ENCODE results near the gene ANKRD44. TPM values are rescaled to one million over a fixed set of nuclear protein-coding genes. Genes with fewer than 3 reads are reported as not detected.

Gene ANKRD44
- total RNA-seq, 2 experiments from 2014 or later = 188 to 224 TPM

DNA sequence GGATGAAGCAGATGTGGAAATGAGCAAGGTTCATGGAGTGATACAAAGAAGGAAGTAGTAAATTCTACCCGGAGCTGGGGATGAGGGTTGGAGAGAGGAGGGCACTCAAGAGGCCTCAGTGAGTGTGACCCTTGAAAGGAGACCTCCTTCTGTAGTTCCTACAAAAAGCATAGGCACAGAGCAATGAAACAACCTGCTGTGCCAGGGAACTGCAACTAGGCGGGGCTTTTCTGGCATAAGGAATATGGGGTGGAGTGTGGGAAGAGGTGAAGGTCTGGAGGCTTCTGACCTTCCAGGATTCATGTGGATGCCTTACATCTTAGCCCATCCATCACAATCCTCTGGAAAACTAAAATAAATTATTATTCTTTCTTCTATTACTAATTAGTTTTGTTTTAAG lies 358.6 kb downstream of the ANKRD44 start:
- Mint-ChIP-seq H3K27me3 (ENCODE audit: low read depth) (peaks cover 3% of the 10 kb centered on the region), H3K27ac (no peak overlapping the region), H3K36me3 (ENCODE audit: low read depth) (no peaks in the 10 kb centered on the region), H3K4me1 (ENCODE audit: low read depth) (no peaks in the 10 kb centered on the region), H3K9me3 (ENCODE audit: insufficient read depth) (no peaks in the 10 kb centered on the region), H3K4me3 (no peak overlapping the region)
- ChIA-PET POLR2A (interaction anchor here (0.6 kb wide), 1 partner anchor 33 kb away, joined by 3 read pairs; no protein-coding TSS in a partner anchor), CTCF (no interaction called here)
- ATAC-seq (no peak), DNase-seq (no peak)

DNA sequence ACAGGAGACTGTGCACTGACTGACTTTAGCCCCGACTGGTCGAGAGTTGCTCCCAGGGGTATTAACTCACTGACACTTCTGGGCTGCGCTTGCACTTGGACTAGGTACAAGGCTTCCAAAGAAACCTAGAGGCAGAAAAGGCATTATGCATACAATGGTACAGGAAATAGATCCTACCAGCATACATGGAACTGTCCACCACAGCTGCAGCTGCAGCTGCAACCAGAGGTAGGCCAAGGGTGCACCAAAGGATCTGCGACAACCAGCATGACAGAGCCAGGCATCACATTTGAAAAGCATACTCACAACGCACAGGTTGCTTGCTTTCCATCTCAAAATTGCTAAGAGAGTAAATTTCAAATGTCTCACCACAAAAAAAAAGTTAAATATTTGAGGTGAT lies 361.5 kb downstream of the ANKRD44 start:
- H3K36me3 Mint-ChIP-seq (ENCODE audit: low read depth) = no peaks in the 10 kb centered on the region
- no peaks in the 10 kb centered on the region for H3K9me3 Mint-ChIP-seq (ENCODE audit: insufficient read depth)
- no peaks in the 10 kb centered on the region for H3K4me1 Mint-ChIP-seq (ENCODE audit: low read depth)
- H3K27ac Mint-ChIP-seq = no peak overlapping the region
- ChIA-PET CTCF (no interaction called here), POLR2A (interaction anchor here (1.4 kb wide), 1 partner anchor 21 kb away, joined by 3 read pairs; no protein-coding TSS in a partner anchor)
- no peak for DNase-seq
- H3K27me3 Mint-ChIP-seq (ENCODE audit: low read depth) = peaks cover 8% of the 10 kb centered on the region
- ATAC-seq = no peak
- H3K4me3 Mint-ChIP-seq = no peak overlapping the region

DNA sequence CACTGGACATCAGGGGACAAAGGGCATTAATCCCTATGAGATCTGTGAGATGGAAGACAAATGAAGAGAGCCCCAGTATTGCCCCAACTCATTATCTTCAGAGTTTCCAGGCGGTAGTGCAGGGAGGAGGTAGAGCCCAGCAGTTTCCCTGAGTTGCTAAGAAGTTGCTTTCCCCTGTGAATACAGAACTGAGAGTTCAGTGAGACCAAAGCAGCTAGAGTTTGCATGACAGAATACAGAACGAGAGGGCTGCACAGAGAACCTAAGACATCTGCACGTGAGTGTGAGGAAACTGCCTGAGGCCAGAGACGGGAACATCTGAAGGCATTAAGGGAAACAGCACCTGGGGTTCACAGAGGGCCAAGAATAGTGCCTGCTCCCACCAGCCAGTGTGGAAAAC lies 366.0 kb downstream of the ANKRD44 start:
- Mint-ChIP-seq H3K27me3 (ENCODE audit: low read depth) (peaks cover 8% of the 10 kb centered on the region), H3K4me3 (no peak overlapping the region), H3K27ac (no peak overlapping the region), H3K4me1 (ENCODE audit: low read depth) (no peaks in the 10 kb centered on the region), H3K36me3 (ENCODE audit: low read depth) (no peaks in the 10 kb centered on the region), H3K9me3 (ENCODE audit: insufficient read depth) (no peaks in the 10 kb centered on the region)
- CTCF ChIA-PET = interaction anchor here (1.9 kb wide), 1 partner anchor 43 kb away, joined by 4 read pairs; no protein-coding TSS in a partner anchor
- no peak for ATAC-seq
- no peak for DNase-seq
- POLR2A ChIA-PET = no interaction called here

DNA sequence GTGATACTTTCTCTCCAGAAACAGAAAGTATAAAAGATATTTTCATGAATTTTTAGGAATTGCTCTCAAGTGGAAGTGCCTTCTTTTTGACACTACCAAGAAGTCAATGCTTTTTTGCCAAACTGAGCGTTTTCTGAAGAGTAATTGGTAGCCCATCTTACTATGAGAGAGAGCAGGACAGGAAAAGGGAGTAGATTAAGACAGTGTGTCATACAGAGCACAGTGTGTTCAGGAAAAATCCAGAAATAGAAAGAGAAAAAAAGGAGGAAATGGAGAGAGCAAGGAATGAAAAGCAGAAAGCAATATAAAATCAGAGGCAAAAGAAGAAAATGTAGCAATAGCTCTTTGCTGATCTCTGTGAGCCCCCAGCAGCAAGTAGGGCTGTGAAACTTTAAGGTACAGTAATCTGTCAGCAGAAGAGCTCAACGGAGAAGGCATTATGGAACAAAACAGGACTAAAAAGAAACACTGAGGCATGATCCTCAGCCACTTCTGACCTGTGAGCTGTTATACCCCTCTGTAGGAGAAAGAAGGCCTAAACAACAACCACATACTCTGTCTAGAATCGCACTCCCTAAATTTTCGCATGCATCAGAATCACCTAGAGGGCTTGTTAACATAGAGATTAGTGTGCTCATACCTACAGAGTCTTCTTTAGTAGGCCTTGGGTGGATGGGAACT lies 369.0 kb downstream of the ANKRD44 start:
- ATAC-seq (no peak), DNase-seq (no peak)
- CTCF ChIA-PET = no interaction called here
- Mint-ChIP-seq H3K36me3 (ENCODE audit: low read depth) (no peaks in the 10 kb centered on the region), H3K4me3 (no peak overlapping the region), H3K27me3 (ENCODE audit: low read depth) (peaks cover 5% of the 10 kb centered on the region), H3K9me3 (ENCODE audit: insufficient read depth) (no peaks in the 10 kb centered on the region), H3K27ac (no peak overlapping the region), H3K4me1 (ENCODE audit: low read depth) (no peaks in the 10 kb centered on the region)
- POLR2A ChIA-PET = interaction anchor here (0.7 kb wide), 1 partner anchor 14 kb away, joined by 3 read pairs; no protein-coding TSS in a partner anchor

DNA sequence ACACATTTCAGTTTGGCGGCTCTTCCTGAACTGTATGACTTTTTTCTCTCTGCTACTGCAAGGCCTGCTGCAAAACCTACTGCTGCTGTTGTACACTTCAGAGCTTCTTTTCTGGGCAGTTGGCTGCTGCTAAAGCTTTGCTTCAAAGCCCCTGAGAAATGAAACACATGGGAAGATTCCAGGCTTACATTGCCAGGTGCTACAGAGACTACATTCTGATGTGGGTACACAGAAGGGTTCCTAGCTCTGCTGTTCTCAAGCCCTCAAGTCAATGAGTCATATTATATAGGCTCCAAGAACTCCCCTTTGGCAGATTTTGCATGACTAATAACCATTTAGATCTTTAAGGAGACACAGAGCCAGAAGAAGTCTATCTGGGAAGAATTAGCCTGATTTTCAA lies 371.2 kb downstream of the ANKRD44 start:
- DNase-seq = no peak
- no peak for ATAC-seq
- CTCF ChIA-PET = no interaction called here
- Mint-ChIP-seq H3K36me3 (ENCODE audit: low read depth) (no peaks in the 10 kb centered on the region), H3K27me3 (ENCODE audit: low read depth) (no peaks in the 10 kb centered on the region), H3K4me3 (no peak overlapping the region), H3K4me1 (ENCODE audit: low read depth) (no peaks in the 10 kb centered on the region), H3K27ac (no peak overlapping the region), H3K9me3 (ENCODE audit: insufficient read depth) (no peaks in the 10 kb centered on the region)
- POLR2A ChIA-PET = no interaction called here

Other genes with a start within 250 kb of the ANKRD44 start
- gene SF3B1, start 124.2 kb upstream of the ANKRD44 start, total RNA-seq = 100 to 1,000 TPM; 266 to 267 TPM
- 10 to 100 TPM; 22.5 to 22.6 TPM for gene COQ10B, start 142.8 kb upstream of the ANKRD44 start, total RNA-seq
- gene HSPD1, start 189.1 kb upstream of the ANKRD44 start, total RNA-seq = 100 to 1,000 TPM; 322 to 336 TPM
- 100 to 1,000 TPM; 153 to 162 TPM for gene HSPE1, start 189.6 kb upstream of the ANKRD44 start, total RNA-seq
- 10 to 100 TPM; 16.5 to 21.3 TPM for gene MOB4, start 205.3 kb upstream of the ANKRD44 start, total RNA-seq

Data from activated CD8-positive, alpha-beta T cell treated with anti-CD3 and anti-CD28 coated beads, Interleukin-2, amount 10 ng/mL, durations not matched to agents 7 days and 5 days (primary cell).